ENCODE results near the gene C5orf15. TPM values are rescaled to one million over a fixed set of nuclear protein-coding genes. Genes with fewer than 3 reads are reported as not detected.
"Not testable (repeated sequence)": the region's sequence is repeated elsewhere in the genome, so short reads cannot be mapped to it uniquely, and the experiment has no call there.

Gene C5orf15
- total RNA-seq, 1 donor from 2014 or later, result 27.6 TPM

DNA sequence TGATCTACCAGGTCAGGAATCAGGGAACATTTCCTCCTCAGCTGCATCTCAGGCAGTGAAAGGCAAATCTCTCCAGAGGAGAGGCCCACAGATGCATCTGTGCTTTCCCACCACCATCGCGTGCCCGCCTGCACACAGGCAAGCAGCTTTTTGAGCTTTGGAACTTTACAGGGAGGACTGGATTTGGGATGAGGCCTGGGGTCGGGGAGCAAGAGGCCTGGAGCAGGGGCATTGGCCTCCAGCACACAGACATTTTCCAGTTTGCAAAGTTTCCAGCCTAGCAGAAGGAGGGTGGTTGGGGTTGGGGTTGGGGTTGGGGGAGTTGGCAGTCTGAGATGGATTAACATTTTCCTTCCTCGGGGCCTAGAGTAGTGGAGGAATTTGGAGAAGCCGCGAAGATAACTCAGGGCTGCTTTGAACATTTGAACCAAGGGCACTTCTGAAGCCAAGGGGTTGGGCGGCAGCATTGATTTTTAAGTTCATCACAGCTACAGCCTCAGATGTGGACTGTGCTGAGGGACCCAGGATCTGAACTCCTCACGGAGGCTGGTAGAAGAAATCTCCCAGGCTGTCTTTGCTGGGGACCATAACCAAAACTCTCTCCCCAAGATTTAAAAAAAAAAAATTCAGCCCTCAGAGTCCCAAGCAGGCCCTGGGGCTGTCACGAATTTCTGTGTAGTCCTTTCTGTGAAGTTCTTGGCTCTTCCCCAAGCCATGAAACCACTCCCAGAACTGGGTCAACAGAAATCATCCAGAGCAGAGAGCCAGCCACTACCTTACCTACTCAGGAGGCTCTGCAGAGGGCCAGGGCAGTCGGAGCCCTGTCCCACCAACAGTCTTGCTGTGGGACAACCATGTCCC is 25.6 kb downstream of the C5orf15 start:
- DNase-seq (ENCODE audit: low spot score) (peak; percentile 28), ATAC-seq (peak; percentile 70)
- intact Hi-C loops (cut with DNase I), result no loop called here

DNA sequence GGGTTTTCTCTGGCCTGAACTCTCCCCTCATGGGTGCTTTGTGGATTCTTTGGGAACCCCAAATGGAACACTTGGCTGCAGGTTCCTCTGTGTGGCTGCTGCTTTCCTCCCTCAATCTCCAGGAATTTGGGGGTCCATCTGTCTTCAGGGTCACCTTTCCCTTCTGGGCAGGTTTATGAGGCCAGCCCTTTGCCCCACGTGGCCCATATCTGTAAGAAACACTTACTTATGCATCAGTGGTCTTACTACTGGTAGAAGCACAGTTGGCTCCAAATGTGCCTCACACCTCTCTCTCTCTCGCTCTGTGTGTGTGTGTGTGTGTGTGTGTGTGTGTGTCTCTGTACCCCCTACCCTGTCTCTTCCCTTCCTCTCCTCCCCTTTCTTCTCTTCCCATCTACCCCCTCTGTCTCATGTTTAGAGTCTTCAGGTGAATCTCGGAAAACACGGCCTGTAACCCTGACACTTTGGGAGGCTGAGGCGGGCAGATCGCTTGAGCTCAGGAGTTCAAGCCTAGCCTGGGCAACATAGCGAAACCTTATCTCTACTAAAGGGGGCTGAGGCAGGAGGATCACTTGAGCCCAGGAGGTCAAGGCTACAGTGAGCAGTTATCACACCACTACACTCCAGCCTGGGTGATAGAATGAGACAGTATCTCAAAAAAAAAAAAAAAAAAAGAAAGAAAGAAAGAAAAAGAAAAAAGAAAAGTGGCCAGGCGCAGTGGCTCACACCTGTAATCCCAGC is 26.8 kb downstream of the C5orf15 start:
- intact Hi-C loops (cut with DNase I), result no loop called here
- ATAC-seq (no peak), DNase-seq (ENCODE audit: low spot score) (no peak)

DNA sequence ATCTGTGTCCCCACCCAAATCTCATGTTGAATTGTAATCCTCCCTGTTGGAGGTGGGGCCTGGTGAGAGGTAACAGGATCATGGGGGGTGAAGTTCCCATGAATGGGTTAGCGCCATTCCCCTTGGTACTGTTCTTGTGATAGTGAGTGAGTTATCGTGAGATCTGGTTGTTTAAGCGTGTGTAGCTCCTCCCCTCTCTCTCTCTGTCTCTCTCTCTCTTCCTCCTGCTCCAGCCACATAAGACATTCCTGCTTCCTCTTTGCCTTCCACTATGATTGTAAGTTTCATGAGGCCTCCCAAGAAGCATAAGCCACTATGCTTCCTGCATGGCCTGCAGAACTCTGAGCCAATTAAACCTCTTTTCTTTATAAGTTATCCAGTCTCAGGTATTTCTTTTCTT is 28.8 kb downstream of the C5orf15 start:
- ATAC-seq (no peak), DNase-seq (ENCODE audit: low spot score) (no peak)
- intact Hi-C loops (cut with DNase I), result no loop called here

GRCh38 chr5:133938929-133939328 is 29.5 kb downstream of the C5orf15 start:
- DNase-seq (ENCODE audit: low spot score), result no peak
- intact Hi-C loops (cut with DNase I), result no loop called here
- ATAC-seq, result no peak

- ATAC-seq (no peak), DNase-seq (ENCODE audit: low spot score) (no peak)
- intact Hi-C loops (cut with DNase I), result no loop called here
Observed at GRCh38 chr5:133938039-133938821, 30.2 kb downstream of the C5orf15 start.

DNA sequence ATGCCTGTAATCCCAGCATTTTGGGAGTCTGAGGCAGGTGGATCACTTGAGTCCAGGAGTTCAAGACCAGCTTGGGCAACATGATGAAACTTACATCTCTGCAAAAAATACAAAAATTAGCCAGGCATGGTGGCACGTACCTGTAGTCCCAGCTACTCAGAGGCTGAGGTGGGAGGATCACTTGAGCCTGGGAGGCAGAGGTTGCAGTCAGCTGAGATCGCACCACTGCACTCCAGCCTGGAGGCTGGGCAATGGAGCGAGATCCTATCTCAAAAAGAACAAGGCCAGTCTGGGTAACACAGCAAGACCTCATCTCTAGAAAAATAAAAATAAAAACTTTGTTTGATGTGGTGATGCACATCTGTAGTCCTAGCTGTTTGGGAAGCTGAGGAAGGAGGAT is 30.8 kb downstream of the C5orf15 start:
- ATAC-seq; DNase-seq (ENCODE audit: low spot score); intact Hi-C loops (cut with DNase I): not testable (repeated sequence)

DNA sequence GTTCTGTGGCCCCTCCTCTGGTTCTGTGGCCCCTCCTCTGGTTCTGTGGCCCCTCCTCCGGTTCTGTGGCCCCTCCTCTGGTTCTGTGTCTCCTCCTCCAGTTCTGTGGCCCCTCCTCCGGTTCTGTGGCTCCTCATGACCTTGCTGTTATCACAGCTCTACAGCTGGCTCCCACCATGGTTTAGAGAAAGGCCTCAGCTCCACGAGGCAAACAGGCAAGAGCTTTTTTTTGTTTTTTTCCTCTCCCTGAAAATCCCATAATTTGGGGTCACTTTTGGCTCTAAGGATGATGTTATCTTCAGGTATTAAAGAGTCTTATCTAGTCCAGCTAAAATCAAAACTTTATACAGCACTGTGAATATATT is 31.8 kb downstream of the C5orf15 start:
- intact Hi-C loops (cut with DNase I), result no loop called here
- no peak for DNase-seq (ENCODE audit: low spot score)
- no peak for ATAC-seq

- ATAC-seq; DNase-seq (ENCODE audit: low spot score); intact Hi-C loops (cut with DNase I): not testable (repeated sequence)
Observed at GRCh38 chr5:133935991-133936650, 32.3 kb downstream of the C5orf15 start.

DNA sequence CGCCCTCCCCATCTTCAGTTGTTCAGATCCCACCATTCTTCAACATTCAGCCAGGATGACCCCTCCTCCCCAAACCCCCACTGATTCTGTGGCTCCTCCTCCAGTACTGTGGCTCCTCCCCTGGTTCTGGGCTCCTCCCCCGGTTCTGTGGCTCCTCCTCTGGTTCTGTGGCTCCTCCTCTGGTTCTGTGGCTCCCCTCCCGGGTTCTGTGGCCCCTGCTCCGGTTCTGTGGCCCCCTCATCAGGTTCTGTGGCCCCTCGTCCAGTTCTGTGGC is 32.8 kb downstream of the C5orf15 start:
- no peak for ATAC-seq
- intact Hi-C loops (cut with DNase I), result no loop called here
- no peak for DNase-seq (ENCODE audit: low spot score)

- DNase-seq (ENCODE audit: low spot score) (no peak), ATAC-seq (no peak)
- intact Hi-C loops (cut with DNase I), result no loop called here
Observed at GRCh38 chr5:133934822-133935666, 33.4 kb downstream of the C5orf15 start.

GRCh38 chr5:133934311-133934710 is 34.1 kb downstream of the C5orf15 start:
- no peak for DNase-seq (ENCODE audit: low spot score)
- ATAC-seq, result no peak
- intact Hi-C loops (cut with DNase I), result no loop called here

- DNase-seq (ENCODE audit: low spot score) (no peak), ATAC-seq (no peak)
- intact Hi-C loops (cut with DNase I), result no loop called here
Observed at GRCh38 chr5:133933670-133934295, 34.6 kb downstream of the C5orf15 start.

DNA sequence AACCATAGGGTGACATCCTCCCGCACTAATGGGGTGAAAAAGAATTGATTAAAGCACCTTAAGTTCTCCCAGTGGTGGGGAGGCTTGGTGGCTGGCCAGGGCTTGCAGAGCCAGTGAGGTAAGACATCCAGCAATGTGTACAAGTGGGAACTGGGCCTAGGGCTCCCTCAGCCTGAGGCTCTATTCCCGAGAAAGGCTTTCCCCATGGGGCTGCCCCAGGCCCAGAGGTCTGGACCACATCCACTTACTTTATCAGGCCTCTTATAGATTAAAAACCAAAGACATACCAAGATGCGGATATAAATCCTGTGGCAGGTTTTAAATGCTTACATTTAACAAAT is 35.3 kb downstream of the C5orf15 start:
- ATAC-seq (no peak), DNase-seq (ENCODE audit: low spot score) (no peak)
- intact Hi-C loops (cut with DNase I), result no loop called here

DNA sequence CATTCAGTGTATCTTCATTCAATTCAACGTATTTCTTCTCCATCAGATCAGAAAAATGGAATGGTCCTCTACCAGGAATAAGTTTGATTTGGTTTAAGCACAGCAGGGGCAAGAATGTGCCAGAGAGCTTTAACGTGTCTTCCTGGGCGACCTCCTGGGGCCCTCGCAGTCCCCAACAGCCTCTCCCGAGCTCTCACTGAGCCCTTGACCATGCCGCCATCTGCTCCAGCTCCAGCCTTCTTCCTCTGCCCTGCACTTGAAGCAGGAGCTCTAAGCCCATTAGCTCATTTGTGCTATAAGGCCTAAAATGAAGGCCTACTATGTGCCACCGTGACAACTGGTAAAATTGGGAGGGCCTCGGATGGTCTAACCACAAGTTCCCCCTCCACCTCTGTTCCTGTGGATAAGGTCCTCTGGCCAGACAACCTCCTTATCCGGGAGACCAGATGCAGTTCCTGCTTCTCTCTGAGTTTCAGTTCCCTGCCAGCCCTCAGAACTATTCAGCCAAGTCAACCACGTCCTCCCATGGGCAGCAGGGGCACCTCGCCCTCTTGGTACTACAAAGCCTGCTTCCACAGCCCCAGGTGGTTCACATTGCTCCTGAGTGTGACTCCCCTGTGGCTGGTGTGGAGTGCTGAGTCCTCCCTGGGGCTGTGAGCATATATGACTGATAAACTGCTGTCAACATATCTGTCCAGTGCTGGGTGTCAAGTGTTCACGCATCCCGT is 35.8 kb downstream of the C5orf15 start:
- intact Hi-C loops (cut with DNase I), result no loop called here
- ATAC-seq (peak; percentile 29), DNase-seq (ENCODE audit: low spot score) (no peak)

GRCh38 chr5:133931546-133931945 is 36.9 kb downstream of the C5orf15 start:
- no peak for ATAC-seq
- DNase-seq (ENCODE audit: low spot score), result no peak
- intact Hi-C loops (cut with DNase I), result no loop called here

GRCh38 chr5:133930813-133931090 is 37.7 kb downstream of the C5orf15 start:
- no peak for DNase-seq (ENCODE audit: low spot score)
- ATAC-seq, result no peak
- intact Hi-C loops (cut with DNase I), result no loop called here

- intact Hi-C loops (cut with DNase I), result no loop called here
- DNase-seq (ENCODE audit: low spot score), result no peak
- peak; percentile 68 for ATAC-seq
Observed at GRCh38 chr5:133930061-133930812, 38.2 kb downstream of the C5orf15 start.
